H54 (cell line): ENCODE data around the gene FBXO27.
"Not testable (repeated sequence)": the region's sequence is repeated elsewhere in the genome, so short reads cannot be mapped to it uniquely, and the experiment has no call there.

Experiments
- DNase-seq: peaks from one replicate; pipeline ENCODE4 v3.0.0; 2011; ENCODE audit warnings: low spot score, mixed read lengths; ENCODE audit not compliant: insufficient read length
- FAIRE-seq: peaks from 3 replicates; lab custom pipeline; 2011; peaks lifted over from hg19 to GRCh38; lab: Jason Lieb, UNC
- POLR2A ChIP-seq: IDR thresholded peaks from 2 replicates; pipeline ENCODE4 v1.6.1; 2011; ENCODE audit warnings: low read depth, mild to moderate bottlenecking, low read length

The FBXO27 gene

GRCh38 chr19:38989066-38989605 lies 43.2 kb downstream of the FBXO27 start:
- FAIRE-seq: no peak

GRCh38 chr19:38988627-38989026 lies 43.7 kb downstream of the FBXO27 start:
- FAIRE-seq, DNase-seq: not testable (repeated sequence)

More at GRCh38 chr19:38989066-38989605, 43.2 kb downstream of the FBXO27 start:
- DNase-seq: no peak
- TF ChIP-seq POLR2A: no peak

- not testable (repeated sequence) for FAIRE-seq
Observed at GRCh38 chr19:38987745-38988144, 44.6 kb downstream of the FBXO27 start.

GRCh38 chr19:38985262-38985661 lies 47.1 kb downstream of the FBXO27 start:
- no peak for TF ChIP-seq POLR2A
- FAIRE-seq (no peak), DNase-seq (no peak)

More at GRCh38 chr19:38987745-38988144, 44.6 kb downstream of the FBXO27 start:
- DNase-seq: not testable (repeated sequence)

GRCh38 chr19:38980583-38981374 lies 51.6 kb downstream of the FBXO27 start:
- no peak for TF ChIP-seq POLR2A
- FAIRE-seq: no peak
- DNase-seq: no peak

- FAIRE-seq: no peak
- no peak for DNase-seq
- no peak for TF ChIP-seq POLR2A
Observed at GRCh38 chr19:38979812-38980211, 52.5 kb downstream of the FBXO27 start.

- DNase-seq: no peak
- TF ChIP-seq POLR2A: no peak
- FAIRE-seq: no peak
Observed at GRCh38 chr19:38978326-38978689, 54.0 kb downstream of the FBXO27 start.

GRCh38 chr19:38977445-38978325 lies 54.7 kb downstream of the FBXO27 start:
- TF ChIP-seq POLR2A: no peak
- FAIRE-seq (peak; percentile 78), DNase-seq (peak; percentile 70)

- no peak for FAIRE-seq
Observed at GRCh38 chr19:38975861-38976271, 56.5 kb downstream of the FBXO27 start.

GRCh38 chr19:38975214-38975860 lies 57.0 kb downstream of the FBXO27 start, which contains the start of gene FBXO17:
Gene FBXO17 (minus strand): TSS chr19:38975742. CDS start chr19:38950319, 25,423 bp downstream.
- 0 out of 2 replicates have a peak, but pooled peaks have one; percentile 28 for TF ChIP-seq POLR2A
- DNase-seq: peak; percentile 77
- FAIRE-seq: no peak

More at GRCh38 chr19:38975861-38976271, 56.5 kb downstream of the FBXO27 start:
- no peak for TF ChIP-seq POLR2A
- peak; percentile 40 for DNase-seq

- TF ChIP-seq POLR2A: no peak
- no peak for FAIRE-seq
- no peak for DNase-seq
Observed at GRCh38 chr19:38974624-38975213, 57.6 kb downstream of the FBXO27 start.
